ENCODE data around the gene MLEC. TPM values are rescaled to one million over a fixed set of nuclear protein-coding genes. Genes with fewer than 3 reads are reported as not detected.

The MLEC gene
- total RNA-seq, 1 donor from 2014 or later: 100 TPM

DNA sequence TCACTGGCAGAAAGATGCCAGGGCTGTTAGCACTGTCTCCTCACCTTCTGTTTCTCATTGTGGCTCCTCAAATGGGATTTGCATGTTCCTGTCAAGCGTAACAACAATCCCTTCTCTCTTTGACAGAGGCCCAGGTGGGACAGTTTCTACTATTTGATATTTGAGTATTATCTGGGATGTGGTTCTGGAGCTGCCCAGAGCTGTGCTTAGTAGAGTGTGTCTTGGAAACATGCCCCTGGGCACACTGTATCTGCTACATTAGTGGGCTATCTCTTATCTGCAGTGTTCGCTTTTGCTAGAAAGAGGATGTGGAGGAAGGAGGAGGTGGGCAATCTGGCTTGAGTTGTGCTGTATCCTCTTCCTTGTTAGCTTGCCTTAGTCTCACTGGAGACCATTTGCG lies 34.9 kb downstream of the MLEC start:
- Mint-ChIP-seq H3K4me3 (no peak overlapping the region), H3K9me3 (no peaks in the 10 kb centered on the region), H3K27me3 (ENCODE audit: insufficient read depth, low read depth) (peaks cover 5% of the 10 kb centered on the region), H3K27ac (no peak overlapping the region), H3K36me3 (peaks cover 29% of the 10 kb centered on the region), H3K4me1 (peaks cover 18% of the 10 kb centered on the region)
- H3K9ac ChIP-seq: no peak overlapping the region
- peaks cover 11% of the 10 kb centered on the region for H3K27me3 ChIP-seq
- no peaks in the 10 kb centered on the region for H3K79me2 ChIP-seq (ENCODE audit: low read depth)
- H3K4me1 ChIP-seq: peaks cover 4% of the 10 kb centered on the region
- H3F3A ChIP-seq (ENCODE audit: low read depth): peaks cover 23% of the 10 kb centered on the region
- H3K36me3 ChIP-seq: peaks cover 6% of the 10 kb centered on the region
- H4K20me1 ChIP-seq (ENCODE audit: low read depth): peaks cover 49% of the 10 kb centered on the region
- DNase-seq (ENCODE audit: low spot score): no peak
- H2AFZ ChIP-seq (replicated peaks): no peak overlapping the region
- TF ChIP-seq EZH2phosphoT487 (IDR thresholded peaks at IDR 0.05): no peak
- no peak for TF ChIP-seq EZH2 (IDR thresholded peaks at IDR 0.05)
- no peak overlapping the region for H3K4me3 ChIP-seq
- no peak overlapping the region for H3K4me2 ChIP-seq
- H3K27ac ChIP-seq: no peak overlapping the region
- H3K9me3 ChIP-seq (ENCODE audit: low read depth): no peaks in the 10 kb centered on the region

DNA sequence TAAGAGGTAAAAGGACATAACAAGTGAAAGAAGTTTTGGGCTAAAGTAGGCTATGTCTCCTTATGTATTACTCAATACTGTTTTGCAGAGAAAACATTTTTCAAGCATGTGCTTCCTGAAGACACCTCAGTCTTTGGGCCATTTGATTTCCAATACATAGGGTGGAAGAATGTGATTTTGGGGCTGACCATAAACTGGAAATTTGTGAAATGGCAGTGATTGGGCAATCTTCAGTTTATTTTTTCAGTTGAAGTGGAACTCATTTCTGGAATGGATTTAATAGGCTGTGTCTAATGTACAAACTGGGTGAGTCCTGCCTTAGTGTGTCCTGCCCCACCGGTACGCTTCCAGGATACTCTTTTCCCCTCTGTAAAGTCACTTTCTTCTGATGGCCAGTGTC lies 35.8 kb downstream of the MLEC start:
- no peaks in the 10 kb centered on the region for H3K9me3 Mint-ChIP-seq
- H4K20me1 ChIP-seq (ENCODE audit: low read depth): peaks cover 42% of the 10 kb centered on the region
- peaks cover 4% of the 10 kb centered on the region for H3K4me1 ChIP-seq
- H3K4me3 Mint-ChIP-seq: no peak overlapping the region
- H3K9me3 ChIP-seq (ENCODE audit: low read depth): no peaks in the 10 kb centered on the region
- no peak for TF ChIP-seq CTCF (IDR thresholded peaks at IDR 0.05)
- TF ChIP-seq EZH2phosphoT487 (IDR thresholded peaks at IDR 0.05): no peak
- no peak for TF ChIP-seq EZH2 (IDR thresholded peaks at IDR 0.05)
- no peak for DNase-seq (ENCODE audit: low spot score)
- H3K27ac ChIP-seq: no peak overlapping the region
- H3K4me1 Mint-ChIP-seq: peaks cover 18% of the 10 kb centered on the region
- H3K79me2 ChIP-seq (ENCODE audit: low read depth): no peaks in the 10 kb centered on the region
- H3K27me3 ChIP-seq: peaks cover 15% of the 10 kb centered on the region
- H3K36me3 Mint-ChIP-seq: peaks cover 29% of the 10 kb centered on the region
- H3F3A ChIP-seq (ENCODE audit: low read depth): peaks cover 23% of the 10 kb centered on the region
- H3K36me3 ChIP-seq: peaks cover 4% of the 10 kb centered on the region
- H3K4me3 ChIP-seq: no peak overlapping the region
- no peak overlapping the region for H3K27ac Mint-ChIP-seq
- no peak overlapping the region for H3K4me2 ChIP-seq
- peaks cover 5% of the 10 kb centered on the region for H3K27me3 Mint-ChIP-seq (ENCODE audit: insufficient read depth, low read depth)
- H3K9ac ChIP-seq: no peak overlapping the region
- H2AFZ ChIP-seq (replicated peaks): no peak overlapping the region

GRCh38 chr12:120724720-120725119 lies 37.8 kb downstream of the MLEC start:
- Histone ChIP-seq H4K20me1 (ENCODE audit: low read depth) (peaks cover 25% of the 10 kb centered on the region), H2AFZ (replicated peaks) (no peak overlapping the region), H3K79me2 (ENCODE audit: low read depth) (no peaks in the 10 kb centered on the region), H3K4me1 (peaks cover 4% of the 10 kb centered on the region), H3K9me3 (ENCODE audit: low read depth) (no peaks in the 10 kb centered on the region), H3K36me3 (no peaks in the 10 kb centered on the region), H3K4me3 (peak overlapping the region; percentile 65), H3K4me2 (peak overlapping the region; percentile 82), H3K27ac (no peak overlapping the region), H3K27me3 (peaks cover 15% of the 10 kb centered on the region), H3F3A (ENCODE audit: low read depth) (peaks cover 23% of the 10 kb centered on the region), H3K9ac (no peak overlapping the region)
- H3K4me1 Mint-ChIP-seq: peaks cover 18% of the 10 kb centered on the region
- peak overlapping the region; percentile 86 for H3K4me3 Mint-ChIP-seq
- DNase-seq (ENCODE audit: low spot score): no peak
- TF ChIP-seq EZH2 (IDR thresholded peaks at IDR 0.05) (no peak), CTCF (IDR thresholded peaks at IDR 0.05) (no peak), EZH2phosphoT487 (IDR thresholded peaks at IDR 0.05) (no peak)
- peaks cover 2% of the 10 kb centered on the region for H3K27me3 Mint-ChIP-seq (ENCODE audit: insufficient read depth, low read depth)
- H3K27ac Mint-ChIP-seq: no peak overlapping the region
- H3K9me3 Mint-ChIP-seq: no peaks in the 10 kb centered on the region
- H3K36me3 Mint-ChIP-seq: peaks cover 21% of the 10 kb centered on the region

DNA sequence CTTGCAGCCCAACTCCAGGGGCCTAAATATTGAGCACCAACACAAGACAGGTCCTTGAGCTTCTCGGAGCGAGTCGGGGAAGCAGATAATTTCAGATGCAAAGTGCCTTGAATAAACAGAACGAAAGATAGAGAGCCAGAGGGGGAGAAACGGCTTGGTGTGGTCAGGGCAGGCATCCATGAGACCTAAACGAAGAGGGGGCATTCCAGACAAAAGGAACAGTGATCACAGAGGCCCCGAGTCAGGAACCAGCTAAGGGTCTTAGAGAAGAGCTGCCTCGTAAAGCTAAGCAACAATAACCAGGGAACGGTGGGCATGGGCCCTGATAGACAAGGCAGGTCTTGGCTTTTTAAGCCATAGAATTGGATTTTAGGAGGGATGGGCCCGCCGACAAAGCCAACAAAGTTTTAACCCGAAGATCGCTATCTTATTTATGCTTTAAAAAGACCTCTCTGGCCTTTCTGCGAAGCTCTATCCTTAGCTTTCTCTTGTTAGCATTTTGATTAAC lies 38.3 kb downstream of the MLEC start:
- Histone ChIP-seq H3F3A (ENCODE audit: low read depth) (peaks cover 23% of the 10 kb centered on the region), H3K36me3 (no peaks in the 10 kb centered on the region), H3K4me2 (peak overlapping the region; percentile 82), H3K4me1 (peaks cover 4% of the 10 kb centered on the region), H2AFZ (replicated peaks) (peak overlapping the region; percentile 30), H4K20me1 (ENCODE audit: low read depth) (peaks cover 22% of the 10 kb centered on the region), H3K4me3 (peak overlapping the region; percentile 65), H3K27ac (no peak overlapping the region), H3K9me3 (ENCODE audit: low read depth) (no peaks in the 10 kb centered on the region), H3K27me3 (peaks cover 15% of the 10 kb centered on the region), H3K9ac (no peak overlapping the region), H3K79me2 (ENCODE audit: low read depth) (no peaks in the 10 kb centered on the region)
- DNase-seq (ENCODE audit: low spot score): peak; percentile 33
- Mint-ChIP-seq H3K36me3 (peaks cover 21% of the 10 kb centered on the region), H3K27me3 (ENCODE audit: insufficient read depth, low read depth) (peaks cover 2% of the 10 kb centered on the region), H3K4me3 (peak overlapping the region; percentile 86), H3K9me3 (no peaks in the 10 kb centered on the region), H3K4me1 (peaks cover 18% of the 10 kb centered on the region), H3K27ac (no peak overlapping the region)
- no peak for TF ChIP-seq CTCF (IDR thresholded peaks at IDR 0.05)
- peak; percentile 29 for TF ChIP-seq EZH2phosphoT487 (IDR thresholded peaks at IDR 0.05)

Data from neural progenitor cell (in vitro differentiated cells).